ENCODE measurements around the gene HRH1.

The HRH1 gene

GRCh38 chr3:11312166-11312565 is 157.9 kb downstream of the HRH1 start:
- DNase-seq (ENCODE audit: low read depth in 2 of 2, low spot score in 1 of 2): no peak
